Astrocyte of the hippocampus (primary cell): ENCODE results near the gene PDZD8.
A peak's percentile ranks its signal among the peaks of the same experiment; 100 is the strongest.
"Not testable (repeated sequence)": the region's sequence is repeated elsewhere in the genome, so short reads cannot be mapped to it uniquely, and the experiment has no call there.

Source experiments
- DNase-seq: peaks from one replicate; pipeline ENCODE4 v3.0.0; 2011; ENCODE audit warnings: low read depth, low spot score

The PDZD8 gene

DNA sequence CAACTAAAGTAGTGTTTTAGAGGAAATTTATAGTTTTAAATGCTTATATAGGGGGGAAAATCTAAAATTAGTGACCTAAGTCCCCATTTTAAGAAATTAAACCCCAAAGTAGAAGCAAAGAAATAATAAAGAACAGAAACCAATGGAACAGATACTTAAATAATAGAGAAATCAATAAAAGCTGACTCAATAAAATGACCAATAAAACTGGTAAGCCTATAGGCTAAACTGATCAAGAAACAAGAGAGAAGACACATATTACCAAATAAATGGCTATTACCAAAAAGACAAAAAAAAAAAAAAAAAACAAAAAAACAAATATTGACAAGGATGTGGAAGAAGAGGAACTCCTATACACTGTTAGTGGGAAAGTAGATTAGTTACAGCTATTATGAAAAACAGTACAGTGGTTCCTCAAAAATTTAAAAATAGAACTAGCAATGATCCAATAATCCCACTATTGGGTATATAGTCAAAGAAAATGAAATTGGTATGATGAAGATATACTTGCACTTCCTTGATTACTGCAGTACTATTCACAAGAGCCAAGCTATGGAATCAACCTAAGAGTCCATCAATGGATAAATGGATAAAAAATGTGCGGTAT lies 81.1 kb downstream of the PDZD8 start:
- DNase-seq, result no peak

DNA sequence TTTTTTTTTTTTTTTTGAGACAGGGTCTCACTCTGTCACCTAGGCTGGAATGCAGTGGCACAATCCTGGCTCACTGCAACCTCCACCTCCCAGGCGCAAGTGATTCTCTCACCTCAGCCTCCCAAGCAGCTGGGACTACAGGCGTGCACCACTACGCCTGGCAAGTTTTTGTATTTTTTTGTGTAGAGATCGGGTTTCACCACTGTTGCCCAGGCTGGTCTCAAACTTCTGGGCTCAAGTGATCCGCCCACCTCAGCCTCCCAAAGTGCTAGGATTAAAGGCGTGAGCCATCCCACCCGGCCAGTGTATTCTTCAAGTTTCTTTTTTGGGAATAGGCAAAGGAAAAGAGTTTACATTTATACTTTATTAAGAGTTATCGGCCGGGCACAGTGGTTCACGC lies 84.4 kb downstream of the PDZD8 start:
- DNase-seq, result not testable (repeated sequence)

DNA sequence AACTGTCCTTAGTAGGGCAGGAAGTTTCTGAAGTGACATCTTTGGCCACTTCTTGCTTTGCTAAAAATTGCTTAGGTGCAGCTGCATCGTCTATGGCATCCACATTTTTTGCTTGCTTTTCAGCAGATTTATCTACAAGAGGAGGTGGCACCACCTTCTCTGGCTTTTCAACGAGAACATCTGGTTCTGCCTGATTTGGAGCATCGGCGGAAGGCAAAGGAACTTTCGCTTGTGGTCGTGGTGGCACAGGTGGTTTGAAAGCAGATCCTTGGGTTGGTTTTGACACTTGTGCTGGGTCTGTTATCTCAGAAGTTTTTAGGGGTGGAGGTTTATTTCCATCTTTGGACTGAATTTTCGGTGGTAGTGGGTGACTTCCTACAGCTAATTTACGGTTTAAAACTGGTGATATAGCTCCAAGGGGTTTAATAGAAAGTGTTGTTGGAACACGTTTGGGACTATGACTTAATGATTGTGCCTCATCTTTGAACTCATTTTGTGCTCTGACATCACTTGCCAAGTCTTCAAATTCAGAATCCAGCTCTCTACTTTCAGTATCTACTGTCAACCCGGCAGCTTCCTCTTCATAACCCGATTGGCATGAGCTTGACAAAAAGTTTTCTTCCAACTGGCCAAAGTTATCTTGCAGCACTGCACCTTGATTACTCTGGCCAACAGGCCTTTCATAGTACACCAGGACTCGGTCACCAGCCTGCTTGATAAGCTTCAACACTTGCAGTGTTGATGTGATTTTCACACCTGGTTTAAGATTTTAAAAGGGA lies 90.3 kb downstream of the PDZD8 start:
- DNase-seq, result no peak

DNA sequence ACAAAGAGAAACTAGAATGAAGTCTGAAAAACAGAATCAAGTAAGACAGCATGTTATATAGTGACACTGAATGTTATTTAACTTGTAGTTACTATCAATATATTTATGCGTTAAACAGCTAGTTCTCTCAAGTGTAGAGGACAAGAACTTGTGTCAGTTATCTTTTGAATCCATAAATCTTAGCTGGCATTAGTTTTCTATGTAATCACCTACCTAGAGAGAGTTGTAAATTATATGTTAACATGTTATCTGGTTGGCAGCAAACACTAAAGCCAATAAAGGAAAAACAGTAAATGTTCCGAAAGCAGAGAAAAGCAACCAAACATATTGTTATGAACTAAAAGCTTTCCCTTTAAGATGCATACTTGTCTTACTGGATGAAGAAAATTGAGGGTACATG lies 97.6 kb downstream of the PDZD8 start:
- no peak for DNase-seq

DNA sequence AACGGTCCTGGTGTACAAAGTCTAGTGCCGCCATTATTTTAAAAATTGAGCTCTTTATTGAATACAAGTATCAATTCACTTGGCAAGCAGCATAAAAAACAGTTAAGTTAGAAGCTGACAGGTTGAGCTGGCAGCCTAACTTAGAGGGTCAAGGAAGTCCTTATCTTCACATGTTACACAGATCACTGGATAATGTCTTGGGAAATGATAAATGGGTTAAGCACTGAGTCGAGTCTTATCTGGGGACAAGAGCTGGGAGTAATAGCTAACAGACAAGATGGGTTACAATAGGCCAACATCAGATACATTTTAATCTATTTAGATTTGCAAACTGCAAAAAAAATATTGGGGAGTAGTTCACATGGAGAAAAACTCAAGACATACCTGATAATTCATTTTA lies 100.1 kb downstream of the PDZD8 start:
- no peak for DNase-seq

DNA sequence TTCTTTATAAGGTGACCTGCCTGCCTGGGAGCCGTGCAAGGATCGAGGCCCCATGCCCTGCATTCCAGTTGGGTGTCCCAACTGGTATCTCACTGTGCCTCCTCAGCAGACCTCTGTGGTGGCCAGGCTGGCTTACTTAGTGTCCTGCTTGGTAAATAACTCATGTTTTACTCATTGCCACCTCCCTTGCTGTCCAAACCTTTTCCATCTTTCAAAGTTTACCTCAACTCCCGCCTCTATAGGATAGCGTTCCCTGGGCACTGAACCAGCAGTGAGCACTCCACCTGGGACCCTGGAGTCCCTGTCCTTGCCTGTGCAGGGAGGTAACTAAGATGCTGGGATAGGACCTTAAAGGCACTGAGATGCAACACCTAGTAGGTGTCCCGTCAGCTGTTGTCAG lies 100.7 kb downstream of the PDZD8 start:
- DNase-seq, result no peak

DNA sequence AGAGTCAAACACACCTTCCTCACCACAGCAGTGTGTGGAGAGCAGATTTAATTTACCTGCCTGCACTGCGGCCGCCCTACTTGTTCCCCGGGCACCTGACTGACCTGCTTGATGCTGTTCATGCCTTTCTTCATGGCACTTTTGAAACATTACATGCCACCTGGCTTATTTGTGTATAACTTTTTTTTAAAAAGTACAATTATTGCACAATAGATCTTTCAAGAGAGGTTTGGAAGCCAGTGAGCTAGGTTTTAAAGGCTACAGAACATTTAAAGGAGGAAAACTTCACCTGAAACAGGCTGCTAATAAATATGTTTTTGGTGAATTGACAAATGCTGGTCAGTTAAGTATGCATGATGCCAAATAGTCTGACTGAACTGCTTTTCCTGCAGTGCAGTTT lies 101.3 kb downstream of the PDZD8 start:
- DNase-seq, result no peak

DNA sequence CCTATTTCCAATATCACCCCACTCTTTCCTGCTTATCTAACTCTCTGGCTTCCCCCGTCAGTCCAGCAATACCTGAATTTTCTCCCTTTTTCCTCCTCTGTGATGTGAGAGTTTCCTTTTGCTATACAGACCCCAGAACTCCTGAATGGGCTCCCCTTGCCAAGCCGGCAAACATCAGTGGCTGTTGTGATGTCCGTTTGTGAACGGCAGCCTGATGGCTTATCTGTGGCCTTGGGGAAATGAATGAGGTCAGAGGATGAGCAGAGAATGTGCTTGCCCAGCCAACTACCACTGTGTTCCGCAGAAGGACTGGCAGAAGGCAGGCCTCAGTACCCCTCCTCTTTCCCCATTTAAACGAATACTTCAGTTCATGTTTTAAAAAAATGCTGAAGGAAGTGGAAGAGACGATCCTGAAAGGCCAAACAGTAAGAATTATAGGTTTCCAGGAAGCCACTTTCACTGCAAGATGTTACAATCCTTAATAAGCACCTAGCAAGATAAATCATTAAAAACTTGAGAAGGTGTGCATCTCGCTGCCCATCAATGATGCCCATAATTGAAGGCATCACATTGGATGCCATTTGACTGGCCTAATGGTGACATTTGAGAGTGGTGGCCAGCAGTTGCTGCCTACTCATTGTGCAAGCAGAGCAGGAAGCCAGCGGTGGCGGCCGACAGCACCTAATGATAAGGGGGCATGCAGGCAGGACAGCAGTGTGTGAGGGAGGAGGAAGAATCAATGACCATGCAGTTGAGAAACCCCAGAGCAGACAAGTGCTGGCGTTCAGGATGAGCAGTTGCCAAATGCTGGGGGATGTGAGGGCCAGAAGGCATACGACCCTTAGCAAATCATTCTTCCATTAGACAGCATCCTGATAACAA lies 102.8 kb downstream of the PDZD8 start:
- DNase-seq, result no peak

DNA sequence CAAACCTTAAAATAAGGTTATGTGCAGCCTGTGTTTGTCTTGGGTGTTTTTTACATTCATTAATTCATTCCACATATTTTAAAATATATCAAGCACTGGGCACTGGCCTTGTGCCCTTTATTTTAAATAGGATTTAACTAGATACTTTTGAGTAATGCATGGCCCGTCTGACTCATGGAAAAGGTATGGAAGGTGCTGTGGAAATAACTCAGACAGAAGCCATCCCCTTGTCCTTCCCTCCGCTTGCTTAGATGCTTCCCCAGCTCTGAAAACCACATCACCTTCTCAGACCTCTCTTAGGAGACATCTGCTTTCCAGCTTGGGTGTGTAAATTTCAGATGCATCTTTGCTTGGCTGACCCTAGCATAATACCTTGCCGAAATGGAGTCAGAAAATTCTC lies 103.8 kb downstream of the PDZD8 start:
- peak; percentile 57 for DNase-seq

DNA sequence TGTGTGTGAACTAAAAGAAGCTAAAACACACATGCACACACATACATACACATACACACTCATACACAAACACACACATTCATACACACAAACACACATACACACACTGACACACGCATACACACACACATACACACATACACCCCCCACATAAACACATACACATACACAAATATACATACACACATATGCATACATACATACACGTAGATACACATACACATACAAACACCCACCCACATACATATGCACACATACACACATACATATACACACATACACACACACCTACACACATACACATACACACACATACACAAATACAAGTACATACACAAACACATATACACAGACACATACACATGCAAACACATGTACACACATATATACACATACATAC lies 106.3 kb downstream of the PDZD8 start:
- DNase-seq, result no peak

DNA sequence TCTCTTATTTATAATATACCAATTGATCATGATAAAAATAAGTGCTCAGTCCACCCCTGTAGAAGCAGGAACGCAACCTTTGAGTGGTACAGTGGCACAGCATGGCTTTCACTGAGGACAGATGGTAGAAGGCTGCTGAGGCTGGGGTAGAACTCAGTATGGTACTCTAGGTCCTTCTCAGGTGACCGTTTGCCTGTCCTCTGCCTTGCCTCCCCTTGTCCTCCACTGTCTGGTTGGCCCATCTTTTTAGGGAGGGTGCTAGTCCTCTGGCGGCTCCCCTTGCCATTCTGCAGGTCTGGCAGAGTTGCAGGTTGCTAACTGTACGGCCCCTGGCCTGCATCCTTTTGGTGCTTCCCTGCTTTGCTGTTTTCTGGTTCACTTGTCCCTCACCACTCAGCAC lies 107.0 kb downstream of the PDZD8 start:
- no peak for DNase-seq

DNA sequence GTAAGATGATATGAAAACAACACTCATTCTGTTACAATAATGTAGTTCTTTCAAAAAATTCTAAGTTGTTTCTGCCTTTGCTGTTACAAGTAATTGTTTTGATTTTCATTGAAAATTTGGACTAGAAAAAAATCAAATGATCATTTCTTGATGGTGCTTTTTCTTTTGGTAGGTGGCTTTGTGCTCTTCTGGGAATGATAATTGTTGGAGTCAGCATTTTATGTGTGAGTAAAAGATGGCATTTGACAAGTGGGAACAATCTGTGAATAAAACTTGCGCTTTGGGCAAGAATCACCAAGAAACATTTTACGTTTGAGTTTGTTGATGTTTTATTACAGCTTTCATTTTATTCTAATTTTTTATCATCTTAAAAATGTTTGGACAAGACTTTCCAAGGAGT lies 108.4 kb downstream of the PDZD8 start:
- DNase-seq, result no peak

DNA sequence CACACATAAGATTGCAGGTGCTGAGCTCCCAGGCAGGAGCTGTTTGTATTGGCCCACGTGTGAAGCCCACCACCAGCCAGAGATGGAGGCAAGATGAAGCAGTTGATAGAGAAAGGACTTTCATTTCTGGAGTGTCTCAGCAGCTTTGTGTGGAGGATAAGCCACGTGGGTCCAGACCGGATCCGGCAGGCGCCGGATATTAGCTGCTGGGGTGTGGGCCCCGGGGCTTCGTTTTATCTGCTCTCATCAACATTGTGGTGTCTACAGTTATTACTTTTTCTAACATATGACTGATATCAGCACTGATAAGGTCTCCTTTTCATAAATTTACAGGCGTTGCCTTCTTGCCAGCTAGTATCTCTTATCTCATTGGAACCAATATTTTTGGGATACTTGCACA lies 108.8 kb downstream of the PDZD8 start:
- no peak for DNase-seq

DNA sequence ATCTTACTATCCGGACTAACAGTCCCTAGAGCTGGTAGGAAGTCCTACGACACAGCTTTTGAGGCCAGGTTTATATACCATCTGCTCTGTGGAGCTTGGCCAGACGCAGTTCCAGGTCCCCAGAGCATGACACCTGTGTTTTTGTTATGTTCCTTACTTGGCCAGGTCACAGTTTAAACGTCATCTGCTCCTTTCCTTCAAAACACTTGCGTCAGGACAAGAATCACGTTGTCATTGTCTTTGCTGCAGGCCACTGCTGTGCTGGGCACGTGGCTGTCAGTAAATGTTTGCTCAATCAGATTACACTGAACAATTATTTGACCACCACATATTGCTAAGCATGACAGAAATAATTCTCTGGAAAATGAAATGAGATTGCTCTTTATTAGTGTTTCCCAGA lies 110.5 kb downstream of the PDZD8 start:
- DNase-seq, result no peak

DNA sequence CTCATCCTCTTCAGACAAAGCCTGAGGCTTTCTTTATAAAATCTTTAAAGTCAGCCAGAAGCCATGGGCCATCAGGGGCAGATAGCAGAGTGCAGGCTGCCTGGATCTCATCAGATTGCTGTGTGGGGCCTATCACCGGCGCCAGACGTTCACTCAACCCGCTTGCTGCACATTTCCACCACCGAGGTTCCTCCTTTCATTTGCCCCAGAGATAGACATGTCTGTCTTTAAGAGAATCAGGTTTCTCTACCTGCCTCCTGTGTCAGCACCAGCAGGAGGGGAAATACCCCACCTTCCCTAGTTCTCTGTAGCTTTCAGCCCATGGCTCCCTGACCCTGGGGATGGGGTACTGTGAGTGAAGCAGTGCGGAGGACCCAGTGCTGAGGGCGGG lies 112.3 kb downstream of the PDZD8 start:
- DNase-seq, result no peak

DNA sequence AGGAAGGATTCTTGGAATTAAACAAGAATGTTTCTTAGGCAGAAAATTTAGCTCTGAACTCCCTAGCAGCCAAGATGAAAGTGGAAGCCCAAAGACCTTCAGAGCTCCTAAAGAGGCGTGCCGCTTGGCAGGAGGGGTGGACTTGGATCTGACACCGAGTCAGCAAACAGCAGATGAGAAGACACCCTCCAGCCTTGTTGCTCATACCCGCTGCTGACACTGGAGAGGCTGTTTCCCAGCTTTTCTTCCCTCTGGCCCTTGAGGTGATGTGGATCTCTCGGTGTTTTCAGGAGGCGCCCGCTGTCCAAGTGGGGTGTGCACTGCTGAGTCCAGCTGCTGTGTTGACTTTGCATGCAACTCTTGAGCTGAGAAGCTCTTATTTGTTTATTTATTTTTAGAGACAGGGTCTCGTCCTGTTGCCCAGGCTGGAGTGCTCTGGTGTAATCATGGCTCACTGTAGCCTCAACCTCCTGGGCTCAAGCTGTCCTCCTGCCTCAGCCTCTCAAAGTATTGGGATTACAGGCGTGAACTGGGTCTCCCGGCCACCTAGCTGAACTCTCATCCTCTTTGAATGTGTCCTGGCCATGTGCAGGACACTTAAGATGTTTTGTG lies 112.8 kb downstream of the PDZD8 start:
- no peak for DNase-seq

DNA sequence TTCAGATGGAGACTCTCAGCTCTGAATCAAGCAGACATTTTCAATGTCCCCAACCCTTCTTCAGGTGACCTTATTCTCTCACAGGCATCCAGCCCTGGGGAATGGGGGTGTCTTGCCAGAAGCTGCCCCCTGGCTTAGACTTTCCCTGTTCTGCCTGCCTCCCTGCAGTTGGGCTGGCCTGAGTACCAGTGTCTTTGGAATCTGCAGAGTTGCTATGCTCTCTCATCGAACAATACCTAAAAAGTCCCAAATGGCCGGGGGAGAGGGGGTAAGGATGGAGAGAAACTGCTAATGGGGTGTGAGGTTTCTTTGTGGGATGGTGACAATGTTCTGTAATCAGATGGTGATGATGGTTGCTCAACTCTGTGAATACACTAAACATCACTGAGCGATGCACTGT lies 113.7 kb downstream of the PDZD8 start:
- DNase-seq, result no peak

DNA sequence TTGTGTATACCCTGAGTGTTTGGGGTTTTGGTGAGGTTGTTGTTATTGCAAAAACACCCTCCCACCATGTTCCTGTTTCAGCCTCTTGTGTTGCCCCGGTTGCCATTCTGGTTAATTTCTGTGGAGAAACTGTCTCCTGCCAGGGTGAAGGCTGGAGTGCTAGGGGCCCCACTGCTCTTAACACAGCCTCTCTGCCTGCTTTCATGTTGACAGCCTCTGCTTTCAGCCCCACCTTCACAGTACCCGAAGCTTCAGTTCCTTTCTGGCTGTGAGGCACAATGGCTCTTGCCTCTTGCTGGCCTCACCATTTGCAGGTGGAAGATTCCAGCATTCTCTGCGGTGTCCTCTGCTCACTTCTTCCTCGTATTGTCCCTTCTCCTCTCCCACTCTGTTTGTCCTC lies 115.2 kb downstream of the PDZD8 start:
- DNase-seq, result no peak

DNA sequence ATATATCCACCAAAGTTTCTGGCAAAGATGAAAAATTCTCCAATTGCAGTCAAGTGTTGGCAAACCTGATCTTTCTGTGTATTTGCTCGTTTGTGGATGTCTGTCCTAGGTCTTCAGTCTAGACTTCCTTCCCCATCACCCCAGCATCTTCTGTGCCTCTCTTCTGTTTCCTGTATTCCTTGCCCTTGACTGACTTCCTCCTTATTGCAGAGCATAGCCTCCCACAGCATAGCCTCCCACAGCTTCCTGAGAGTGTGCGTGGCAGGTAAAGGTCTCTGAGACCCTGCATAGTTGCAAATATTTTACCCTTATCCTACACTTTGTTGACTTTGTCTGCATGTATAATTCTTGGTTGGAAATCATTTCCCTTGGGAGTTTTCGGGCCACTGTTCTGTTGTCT lies 116.0 kb downstream of the PDZD8 start:
- no peak for DNase-seq

DNA sequence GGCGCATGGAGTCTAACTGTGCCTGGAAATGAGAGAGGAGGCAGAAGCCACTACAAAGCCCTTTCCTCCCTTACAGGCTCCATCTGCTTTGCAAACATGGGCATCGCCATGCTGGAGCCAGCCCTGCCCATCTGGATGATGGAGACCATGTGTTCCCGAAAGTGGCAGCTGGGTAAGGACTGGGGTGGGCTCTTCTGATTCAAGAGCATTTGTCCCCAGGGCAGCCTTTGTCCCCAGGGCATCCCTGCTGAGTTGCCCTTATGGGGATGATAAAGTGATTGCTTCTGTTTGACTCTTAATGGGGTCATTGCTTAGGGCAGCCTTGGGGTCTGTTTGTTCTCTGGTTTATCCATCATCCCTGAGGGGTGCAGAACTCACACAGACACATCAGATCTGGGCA lies 117.5 kb downstream of the PDZD8 start:
- DNase-seq, result no peak

DNA sequence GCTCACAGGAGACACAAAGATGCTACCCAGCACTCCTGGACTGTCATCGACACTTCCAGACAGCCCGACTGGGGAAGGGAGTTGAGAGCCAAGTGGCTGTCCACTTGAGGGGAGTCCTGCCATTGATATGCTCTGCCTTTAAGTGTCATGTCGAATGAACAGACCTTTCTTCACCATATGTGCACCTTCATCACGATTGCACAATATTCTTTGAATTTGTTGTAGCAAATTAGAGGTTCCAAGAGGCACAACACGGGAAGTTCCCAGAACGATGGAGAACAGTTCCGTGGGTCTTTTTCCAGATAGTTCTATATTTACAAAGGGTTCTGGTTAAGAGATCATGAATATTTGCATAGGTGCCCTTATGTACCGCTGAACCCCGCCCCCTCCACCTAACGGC lies 118.3 kb downstream of the PDZD8 start:
- no peak for DNase-seq

DNA sequence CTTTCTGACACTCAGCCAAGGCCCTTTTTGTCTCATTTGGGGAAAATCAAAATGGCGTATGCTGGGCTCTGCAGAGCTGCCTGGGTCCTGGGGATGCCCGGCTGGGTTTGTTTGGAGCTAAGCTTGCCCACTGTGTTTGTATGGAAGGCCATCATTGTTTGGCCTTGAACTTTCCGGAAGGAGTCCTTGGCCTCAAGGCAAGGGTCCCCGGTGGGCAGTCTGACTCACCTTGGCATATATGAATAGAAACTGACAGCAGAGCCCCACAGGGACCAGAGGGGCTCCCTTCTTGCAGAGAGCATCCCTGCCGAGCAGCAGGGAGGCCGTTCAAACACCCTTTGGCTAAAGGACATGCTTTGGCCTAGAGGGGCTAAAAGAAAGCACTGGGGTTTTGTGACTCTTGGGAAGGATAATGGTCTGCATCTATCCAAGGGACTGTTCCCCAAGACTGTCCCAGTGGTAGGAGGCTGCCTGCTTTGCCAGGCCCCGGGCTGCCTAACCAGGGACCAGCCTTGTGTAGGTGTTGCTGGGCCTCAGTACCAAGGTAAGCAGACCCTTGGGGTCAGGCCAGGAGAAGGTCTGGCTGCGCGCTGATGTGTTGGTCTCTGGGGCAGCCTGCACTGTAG lies 119.3 kb downstream of the PDZD8 start:
- DNase-seq, result no peak
